ENCODE results near the gene MTHFS.

MTHFS gene

GRCh38 chr15:79875213-79875612, 21.6 kb downstream of the MTHFS start:
- H3K4me3 Mint-ChIP-seq = no peak overlapping the region
- DNase-seq (ENCODE audit: low spot score) = no peak
- H3K9me3 Mint-ChIP-seq = peaks cover 66% of the 10 kb centered on the region
- H3K4me1 Mint-ChIP-seq (ENCODE audit: low read depth) = peaks cover 17% of the 10 kb centered on the region
- H3K27me3 Mint-ChIP-seq (ENCODE audit: low read depth) = no peaks in the 10 kb centered on the region
- H3K36me3 Mint-ChIP-seq (ENCODE audit: low read depth) = peaks cover 85% of the 10 kb centered on the region
- no peak overlapping the region for H3K27ac Mint-ChIP-seq

GRCh38 chr15:79874242-79874641, 22.6 kb downstream of the MTHFS start:
- no peak for DNase-seq (ENCODE audit: low spot score)
- Mint-ChIP-seq H3K4me3 (no peak overlapping the region), H3K27ac (no peak overlapping the region), H3K27me3 (ENCODE audit: low read depth) (no peaks in the 10 kb centered on the region), H3K9me3 (peaks cover 58% of the 10 kb centered on the region), H3K36me3 (ENCODE audit: low read depth) (peaks cover 80% of the 10 kb centered on the region), H3K4me1 (ENCODE audit: low read depth) (peaks cover 17% of the 10 kb centered on the region)

GRCh38 chr15:79872358-79873017, 24.3 kb downstream of the MTHFS start:
- DNase-seq (ENCODE audit: low spot score) = peak; percentile 15
- Mint-ChIP-seq H3K4me3 (peak overlapping the region; percentile 38), H3K27me3 (ENCODE audit: low read depth) (no peaks in the 10 kb centered on the region)

GRCh38 chr15:79868554-79868953, 28.3 kb downstream of the MTHFS start:
- peaks cover 17% of the 10 kb centered on the region for H3K4me1 Mint-ChIP-seq (ENCODE audit: low read depth)
- no peak for DNase-seq (ENCODE audit: low spot score)
- no peak overlapping the region for H3K27ac Mint-ChIP-seq
- peaks cover 13% of the 10 kb centered on the region for H3K9me3 Mint-ChIP-seq
- peaks cover 50% of the 10 kb centered on the region for H3K36me3 Mint-ChIP-seq (ENCODE audit: low read depth)
- H3K4me3 Mint-ChIP-seq = no peak overlapping the region
- H3K27me3 Mint-ChIP-seq (ENCODE audit: low read depth) = no peaks in the 10 kb centered on the region

More at GRCh38 chr15:79872358-79873017, 24.3 kb downstream of the MTHFS start:
- peak overlapping the region; percentile 41 for H3K27ac Mint-ChIP-seq
- peaks cover 70% of the 10 kb centered on the region for H3K36me3 Mint-ChIP-seq (ENCODE audit: low read depth)
- peaks cover 17% of the 10 kb centered on the region for H3K4me1 Mint-ChIP-seq (ENCODE audit: low read depth)
- H3K9me3 Mint-ChIP-seq = peaks cover 44% of the 10 kb centered on the region

- H3K4me3 Mint-ChIP-seq = no peak overlapping the region
- H3K9me3 Mint-ChIP-seq = no peaks in the 10 kb centered on the region
- peaks cover 3% of the 10 kb centered on the region for H3K4me1 Mint-ChIP-seq (ENCODE audit: low read depth)
- no peak for DNase-seq (ENCODE audit: low spot score)
- H3K27ac Mint-ChIP-seq = no peak overlapping the region
- no peaks in the 10 kb centered on the region for H3K27me3 Mint-ChIP-seq (ENCODE audit: low read depth)
- H3K36me3 Mint-ChIP-seq (ENCODE audit: low read depth) = peaks cover 27% of the 10 kb centered on the region
Observed at GRCh38 chr15:79863886-79864285, 32.9 kb downstream of the MTHFS start.

- Mint-ChIP-seq H3K27me3 (ENCODE audit: low read depth) (no peaks in the 10 kb centered on the region), H3K36me3 (ENCODE audit: low read depth) (peaks cover 21% of the 10 kb centered on the region), H3K9me3 (no peaks in the 10 kb centered on the region), H3K4me1 (ENCODE audit: low read depth) (peaks cover 7% of the 10 kb centered on the region), H3K4me3 (no peak overlapping the region), H3K27ac (no peak overlapping the region)
- no peak for DNase-seq (ENCODE audit: low spot score)
Observed at GRCh38 chr15:79862191-79862590, 34.6 kb downstream of the MTHFS start.

GRCh38 chr15:79860661-79861060, 36.2 kb downstream of the MTHFS start:
- H3K36me3 Mint-ChIP-seq (ENCODE audit: low read depth) = peaks cover 15% of the 10 kb centered on the region
- H3K27ac Mint-ChIP-seq = no peak overlapping the region
- peaks cover 8% of the 10 kb centered on the region for H3K4me1 Mint-ChIP-seq (ENCODE audit: low read depth)
- H3K27me3 Mint-ChIP-seq (ENCODE audit: low read depth) = no peaks in the 10 kb centered on the region
- DNase-seq (ENCODE audit: low spot score) = no peak
- H3K4me3 Mint-ChIP-seq = no peak overlapping the region
- no peaks in the 10 kb centered on the region for H3K9me3 Mint-ChIP-seq

GRCh38 chr15:79858469-79858868, 38.3 kb downstream of the MTHFS start:
- Mint-ChIP-seq H3K4me3 (no peak overlapping the region), H3K36me3 (ENCODE audit: low read depth) (peaks cover 14% of the 10 kb centered on the region), H3K27ac (no peak overlapping the region), H3K4me1 (ENCODE audit: low read depth) (peaks cover 13% of the 10 kb centered on the region), H3K9me3 (no peaks in the 10 kb centered on the region), H3K27me3 (ENCODE audit: low read depth) (no peaks in the 10 kb centered on the region)
- no peak for DNase-seq (ENCODE audit: low spot score)

GRCh38 chr15:79853492-79854328, 43.1 kb downstream of the MTHFS start:
- H3K4me3 Mint-ChIP-seq = no peak overlapping the region
- H3K9me3 Mint-ChIP-seq = no peaks in the 10 kb centered on the region
- peaks cover 23% of the 10 kb centered on the region for H3K36me3 Mint-ChIP-seq (ENCODE audit: low read depth)
- H3K27me3 Mint-ChIP-seq (ENCODE audit: low read depth) = no peaks in the 10 kb centered on the region
- peaks cover 12% of the 10 kb centered on the region for H3K4me1 Mint-ChIP-seq (ENCODE audit: low read depth)
- DNase-seq (ENCODE audit: low spot score) = peak; percentile 65
- H3K27ac Mint-ChIP-seq = no peak overlapping the region

- Mint-ChIP-seq H3K4me3 (no peak overlapping the region), H3K9me3 (no peaks in the 10 kb centered on the region), H3K36me3 (ENCODE audit: low read depth) (peaks cover 32% of the 10 kb centered on the region), H3K27ac (no peak overlapping the region), H3K27me3 (ENCODE audit: low read depth) (no peaks in the 10 kb centered on the region), H3K4me1 (ENCODE audit: low read depth) (peaks cover 8% of the 10 kb centered on the region)
- no peak for DNase-seq (ENCODE audit: low spot score)
Observed at GRCh38 chr15:79849789-79850188, 47.0 kb downstream of the MTHFS start.

GRCh38 chr15:79846539-79846938, 50.3 kb downstream of the MTHFS start:
- Mint-ChIP-seq H3K4me3 (no peak overlapping the region), H3K9me3 (no peaks in the 10 kb centered on the region), H3K27me3 (ENCODE audit: low read depth) (no peaks in the 10 kb centered on the region), H3K4me1 (ENCODE audit: low read depth) (peaks cover 4% of the 10 kb centered on the region), H3K27ac (no peak overlapping the region), H3K36me3 (ENCODE audit: low read depth) (peaks cover 39% of the 10 kb centered on the region)
- no peak for DNase-seq (ENCODE audit: low spot score)

GRCh38 chr15:79844221-79844620, 52.6 kb downstream of the MTHFS start:
- no peak overlapping the region for H3K27ac Mint-ChIP-seq
- H3K36me3 Mint-ChIP-seq (ENCODE audit: low read depth) = peaks cover 41% of the 10 kb centered on the region

GRCh38 chr15:79837846-79838245, 59.0 kb downstream of the MTHFS start:
- peaks cover 29% of the 10 kb centered on the region for H3K36me3 Mint-ChIP-seq (ENCODE audit: low read depth)
- DNase-seq (ENCODE audit: low spot score) = no peak
- no peaks in the 10 kb centered on the region for H3K27me3 Mint-ChIP-seq (ENCODE audit: low read depth)
- no peak overlapping the region for H3K27ac Mint-ChIP-seq
- no peak overlapping the region for H3K4me3 Mint-ChIP-seq
- H3K9me3 Mint-ChIP-seq = no peaks in the 10 kb centered on the region
- H3K4me1 Mint-ChIP-seq (ENCODE audit: low read depth) = no peaks in the 10 kb centered on the region

More at GRCh38 chr15:79844221-79844620, 52.6 kb downstream of the MTHFS start:
- H3K9me3 Mint-ChIP-seq = no peaks in the 10 kb centered on the region
- no peak for DNase-seq (ENCODE audit: low spot score)
- no peaks in the 10 kb centered on the region for H3K27me3 Mint-ChIP-seq (ENCODE audit: low read depth)
- peaks cover 2% of the 10 kb centered on the region for H3K4me1 Mint-ChIP-seq (ENCODE audit: low read depth)
- no peak overlapping the region for H3K4me3 Mint-ChIP-seq

GRCh38 chr15:79834495-79834894, 62.3 kb downstream of the MTHFS start:
- no peaks in the 10 kb centered on the region for H3K27me3 Mint-ChIP-seq (ENCODE audit: low read depth)
- H3K4me3 Mint-ChIP-seq = no peak overlapping the region
- H3K36me3 Mint-ChIP-seq (ENCODE audit: low read depth) = peaks cover 21% of the 10 kb centered on the region
- no peak for DNase-seq (ENCODE audit: low spot score)
- H3K9me3 Mint-ChIP-seq = no peaks in the 10 kb centered on the region
- no peak overlapping the region for H3K27ac Mint-ChIP-seq
- peaks cover 5% of the 10 kb centered on the region for H3K4me1 Mint-ChIP-seq (ENCODE audit: low read depth)

Measured in T-helper 2 cell treated with Interferon-gamma antibody and Interleukin-4, amounts not matched to agents 5 μg/mL and 100 μg/mL, for 36 hours (primary cell).